Muscle of leg (tissue), 11 donors: ENCODE results near the gene FAM81A. TPM values are rescaled to one million over a fixed set of nuclear protein-coding genes. Genes with fewer than 3 reads are reported as not detected.
A peak's percentile ranks its signal among the peaks of the same experiment; 100 is the strongest.

Experiments used
- DNase-seq: peaks from one replicate; pipeline ENCODE4 v3.0.0; 2013
- H3K27ac ChIP-seq: one replicate; pipeline ENCODE4 v1.5.1; 2013; ENCODE audit warnings: mild to moderate bottlenecking, low read length, control low read depth
- H3K27me3 ChIP-seq: one replicate; pipeline ENCODE4 v1.6.1; 2013; ENCODE audit warnings: low read length; ENCODE audit not compliant: control insufficient read depth, insufficient read depth
- H3K36me3 ChIP-seq: one replicate; pipeline ENCODE4 v1.6.1; 2013; ENCODE audit warnings: low read length; ENCODE audit not compliant: control insufficient read depth, insufficient read depth
- H3K4me1 ChIP-seq: one replicate; pipeline ENCODE4 v1.6.1; 2013; ENCODE audit warnings: low read length; ENCODE audit not compliant: control insufficient read depth, insufficient read depth
- H3K4me3 ChIP-seq: one replicate; pipeline ENCODE4 v1.5.1; 2013; ENCODE audit warnings: low read length, control low read depth
- H3K9me3 ChIP-seq: replicated peaks from 2 replicates; pipeline ENCODE4 v1.6.1; 2013; ENCODE audit warnings: low read depth, low read length; ENCODE audit not compliant: control insufficient read depth
- WGBS: methylation state at CpG from one replicate; pipeline ENCODE4 v1.1.5; 2013; ENCODE audit warnings: missing lambda C conversion rate; ENCODE audit not compliant: insufficient coverage; 5-methylcytosine and 5-hydroxymethylcytosine counted together
- polyA plus RNA-seq, 8 donors: library from polyadenylated mRNA; unstranded; fragments of 120-200 nt; gene quantifications; one replicate each; pipeline versions ENCODE4 v1.2.1 to v1.2.3, GENCODE V29; 2013; ENCODE audit warnings: inconsistent platforms in 1 of 8, low replicate concordance in 1 of 8; ENCODE audit not compliant: insufficient read length in 8 of 8, insufficient read depth in 1 of 8
- total RNA-seq: library from RNA; stranded (reverse); fragments of 120-200 nt; gene quantifications from one replicate; pipeline ENCODE4 v1.2.4, GENCODE V29; 2013

The FAM81A gene
- total and polyA plus RNA-seq, 9 donors: 0.35 to 1.6 (median 1.1) TPM

DNA sequence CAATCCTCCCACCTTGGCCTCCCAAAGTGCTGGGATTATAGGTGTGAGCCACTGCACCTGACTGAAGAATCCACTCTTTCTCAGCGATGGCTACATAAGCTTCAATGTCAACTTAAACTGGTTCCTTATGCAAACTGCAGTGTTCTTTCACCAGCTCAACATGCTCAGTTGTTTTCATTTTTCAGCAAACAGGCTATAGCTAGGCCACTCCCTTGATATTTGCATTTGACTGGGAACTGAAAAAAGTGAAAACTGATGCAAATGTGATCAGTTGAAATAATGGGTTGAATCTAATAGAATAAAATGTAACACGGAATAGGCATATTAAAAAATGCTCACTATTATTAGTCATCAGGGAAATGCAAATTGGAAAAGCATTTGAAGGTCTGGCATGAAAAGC is 99.4 kb downstream of the FAM81A start:
- Histone ChIP-seq H3K9me3 (no peaks in the 10 kb centered on the region), H3K27ac (no peak overlapping the region), H3K4me1 (no peaks in the 10 kb centered on the region), H3K27me3 (peaks cover 2% of the 10 kb centered on the region), H3K36me3 (no peaks in the 10 kb centered on the region), H3K4me3 (no peak overlapping the region)
- WGBS: 78% methylated on average over 1 of the region's 2 CpGs
- no peak for DNase-seq

DNA sequence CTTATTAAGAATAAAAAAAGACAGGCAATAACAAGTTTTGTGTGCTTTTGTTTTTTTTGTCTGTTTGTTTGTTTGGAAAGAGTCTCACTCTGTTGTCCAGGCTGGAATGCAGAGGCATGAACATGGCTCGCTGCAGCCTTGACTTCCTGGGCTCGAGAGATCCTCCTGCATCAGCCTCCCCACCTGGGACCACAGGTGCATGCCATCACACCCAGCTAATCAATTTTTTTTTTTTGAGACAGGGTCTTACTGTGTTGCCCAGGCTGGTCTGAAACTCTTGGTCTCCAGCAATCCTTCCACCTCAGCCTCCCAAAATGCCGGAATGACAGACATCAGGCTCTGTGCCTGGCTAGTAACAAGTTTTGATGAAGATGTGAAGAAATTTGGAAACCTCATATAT is 100.5 kb downstream of the FAM81A start:
- no peaks in the 10 kb centered on the region for H3K4me1 ChIP-seq
- H3K9me3 ChIP-seq: no peaks in the 10 kb centered on the region
- no peak overlapping the region for H3K4me3 ChIP-seq
- 100% methylated on average over 1 of the region's 3 CpGs for WGBS
- H3K36me3 ChIP-seq: no peaks in the 10 kb centered on the region
- no peak overlapping the region for H3K27ac ChIP-seq
- no peak for DNase-seq
- H3K27me3 ChIP-seq: peaks cover 2% of the 10 kb centered on the region

DNA sequence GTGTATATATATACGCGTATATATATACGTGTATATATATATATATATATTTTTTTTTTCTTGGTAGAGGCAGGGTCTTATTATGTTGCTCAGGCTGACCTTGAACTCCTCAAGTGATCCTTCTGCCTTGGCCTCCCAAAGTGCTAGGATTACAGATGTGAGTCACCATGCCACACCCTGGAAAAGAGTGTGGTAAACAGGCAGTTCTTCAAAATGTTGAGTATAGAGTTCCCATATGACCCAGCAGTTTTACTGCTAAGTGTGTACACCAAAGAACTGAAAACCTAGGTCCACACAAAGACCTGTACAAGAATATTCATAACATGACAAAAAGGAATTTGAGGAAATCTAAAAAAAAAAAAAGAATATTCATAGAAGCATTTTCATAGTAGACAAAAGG is 101.8 kb downstream of the FAM81A start:
- DNase-seq: no peak
- H3K4me1 ChIP-seq: no peaks in the 10 kb centered on the region
- WGBS: no CpG with 5 or more reads among the region's 3 CpGs
- H3K27ac ChIP-seq: no peak overlapping the region
- no peaks in the 10 kb centered on the region for H3K36me3 ChIP-seq
- H3K27me3 ChIP-seq: peaks cover 2% of the 10 kb centered on the region
- H3K9me3 ChIP-seq: no peaks in the 10 kb centered on the region
- no peak overlapping the region for H3K4me3 ChIP-seq

DNA sequence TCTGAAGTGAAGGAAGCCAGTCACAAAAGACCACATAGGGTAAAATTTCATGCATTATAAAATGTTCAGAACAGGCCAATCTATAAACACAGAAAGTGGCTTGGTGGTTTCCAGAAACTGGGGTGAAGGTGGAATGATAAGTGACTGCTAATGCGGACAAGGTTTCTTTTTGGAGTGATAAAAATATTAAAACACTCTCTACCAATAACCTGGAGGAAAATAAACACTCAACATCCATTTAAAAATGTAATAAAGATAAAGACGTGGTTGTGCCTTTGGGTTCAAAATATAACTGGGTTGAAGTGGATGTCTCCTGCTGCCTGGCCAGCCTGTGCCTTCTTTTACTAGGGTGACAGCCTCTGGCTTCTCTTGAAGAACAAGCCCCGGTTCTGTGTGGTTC is 102.7 kb downstream of the FAM81A start:
- H3K36me3 ChIP-seq: no peaks in the 10 kb centered on the region
- H3K4me3 ChIP-seq: no peak overlapping the region
- H3K4me1 ChIP-seq: no peaks in the 10 kb centered on the region
- H3K27ac ChIP-seq: no peak overlapping the region
- no peak for DNase-seq
- no peaks in the 10 kb centered on the region for H3K9me3 ChIP-seq
- WGBS: no CpG with 5 or more reads among the region's 3 CpGs
- peaks cover 2% of the 10 kb centered on the region for H3K27me3 ChIP-seq

DNA sequence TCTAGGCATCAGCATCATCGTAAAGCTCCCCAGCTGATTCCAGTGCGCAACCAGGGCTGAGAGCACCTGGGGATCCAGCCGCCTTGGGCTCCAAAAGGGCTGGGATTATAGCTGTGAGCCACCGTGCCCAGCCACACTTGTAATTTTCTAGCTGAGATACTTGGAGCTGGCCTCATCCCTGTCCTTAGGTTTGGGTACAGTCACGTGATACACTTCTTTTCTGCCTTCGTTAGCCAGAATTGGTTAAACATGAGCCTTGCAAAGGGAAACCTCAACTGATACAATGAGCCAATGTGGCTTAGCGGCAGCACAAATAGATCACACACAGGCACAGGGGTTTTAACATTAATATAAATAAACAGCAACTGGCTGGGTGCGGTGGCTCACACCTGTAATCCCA is 103.8 kb downstream of the FAM81A start:
- no peak overlapping the region for H3K27ac ChIP-seq
- H3K4me1 ChIP-seq: no peaks in the 10 kb centered on the region
- no peak overlapping the region for H3K4me3 ChIP-seq
- WGBS: 70% methylated on average over 5 of the region's 8 CpGs
- H3K36me3 ChIP-seq: no peaks in the 10 kb centered on the region
- H3K27me3 ChIP-seq: no peaks in the 10 kb centered on the region
- H3K9me3 ChIP-seq: no peaks in the 10 kb centered on the region
- no peak for DNase-seq

DNA sequence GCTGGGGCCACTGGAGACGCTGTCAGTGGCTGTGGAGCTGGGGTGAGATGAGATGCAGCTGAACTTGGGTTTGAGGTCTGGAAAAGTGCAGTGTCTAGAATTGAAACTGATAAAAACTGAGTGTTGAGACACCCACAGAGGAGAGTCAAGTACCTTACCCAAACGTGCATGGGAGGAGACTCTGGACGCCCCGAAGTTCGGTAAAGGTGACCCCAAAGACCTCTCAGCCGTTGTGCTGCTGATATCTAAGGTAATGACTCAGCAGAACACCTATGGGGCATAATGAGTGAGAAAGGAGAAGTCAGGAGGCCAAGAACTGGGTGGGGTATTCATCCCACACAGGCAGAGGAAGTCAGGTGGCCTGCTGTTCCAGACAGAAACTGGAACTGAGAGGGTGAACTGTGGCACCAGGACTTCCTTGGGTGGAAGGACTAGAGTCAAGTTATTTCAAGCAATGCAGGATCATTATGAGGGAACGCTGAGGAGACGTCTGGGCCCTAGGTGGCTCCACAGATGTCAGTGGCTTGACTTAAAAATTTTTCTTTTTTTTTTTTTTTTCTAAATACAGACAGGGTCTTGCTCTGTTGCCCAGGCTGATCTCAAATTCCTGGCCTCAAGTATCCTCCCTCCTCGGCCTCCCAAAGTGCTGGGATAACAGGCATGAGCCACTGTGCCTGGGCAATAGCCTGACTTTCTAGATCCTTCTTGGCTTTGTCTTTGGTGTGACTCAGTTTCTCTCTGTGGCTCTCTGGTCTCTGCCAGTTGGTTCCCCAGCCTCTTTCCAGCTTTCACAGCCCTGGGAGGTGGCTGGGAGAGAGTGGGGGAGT is 105.9 kb downstream of the FAM81A start:
- no peak for DNase-seq
- H3K4me1 ChIP-seq: no peaks in the 10 kb centered on the region
- 67% methylated on average over 6 of the region's 9 CpGs for WGBS
- no peaks in the 10 kb centered on the region for H3K36me3 ChIP-seq
- no peak overlapping the region for H3K27ac ChIP-seq
- no peak overlapping the region for H3K4me3 ChIP-seq
- no peaks in the 10 kb centered on the region for H3K9me3 ChIP-seq
- no peaks in the 10 kb centered on the region for H3K27me3 ChIP-seq

DNA sequence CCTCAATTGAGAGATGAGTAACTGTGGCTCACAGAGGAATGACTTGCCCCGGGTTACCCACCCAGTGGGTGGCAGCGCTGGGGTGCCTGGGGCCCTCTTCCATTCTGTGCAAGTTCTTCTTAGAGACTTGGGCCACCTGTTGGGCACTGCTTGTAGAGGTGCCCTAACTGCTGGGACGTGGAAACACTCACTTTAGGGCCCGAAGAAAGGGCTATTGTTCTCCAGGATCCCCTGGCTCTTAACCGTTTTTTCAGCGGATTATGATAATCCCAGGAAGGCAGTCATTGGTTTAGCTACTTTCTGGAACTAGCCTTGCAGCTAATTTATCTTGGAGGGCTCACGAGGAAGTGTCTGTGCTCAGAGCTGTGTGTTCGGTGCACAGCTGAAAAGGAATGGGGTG is 107.6 kb downstream of the FAM81A start:
- Histone ChIP-seq H3K27ac (no peak overlapping the region), H3K36me3 (no peaks in the 10 kb centered on the region), H3K27me3 (no peaks in the 10 kb centered on the region), H3K9me3 (no peaks in the 10 kb centered on the region), H3K4me3 (no peak overlapping the region), H3K4me1 (no peaks in the 10 kb centered on the region)
- DNase-seq: no peak
- WGBS: 60% methylated on average over 8 of the region's 8 CpGs

DNA sequence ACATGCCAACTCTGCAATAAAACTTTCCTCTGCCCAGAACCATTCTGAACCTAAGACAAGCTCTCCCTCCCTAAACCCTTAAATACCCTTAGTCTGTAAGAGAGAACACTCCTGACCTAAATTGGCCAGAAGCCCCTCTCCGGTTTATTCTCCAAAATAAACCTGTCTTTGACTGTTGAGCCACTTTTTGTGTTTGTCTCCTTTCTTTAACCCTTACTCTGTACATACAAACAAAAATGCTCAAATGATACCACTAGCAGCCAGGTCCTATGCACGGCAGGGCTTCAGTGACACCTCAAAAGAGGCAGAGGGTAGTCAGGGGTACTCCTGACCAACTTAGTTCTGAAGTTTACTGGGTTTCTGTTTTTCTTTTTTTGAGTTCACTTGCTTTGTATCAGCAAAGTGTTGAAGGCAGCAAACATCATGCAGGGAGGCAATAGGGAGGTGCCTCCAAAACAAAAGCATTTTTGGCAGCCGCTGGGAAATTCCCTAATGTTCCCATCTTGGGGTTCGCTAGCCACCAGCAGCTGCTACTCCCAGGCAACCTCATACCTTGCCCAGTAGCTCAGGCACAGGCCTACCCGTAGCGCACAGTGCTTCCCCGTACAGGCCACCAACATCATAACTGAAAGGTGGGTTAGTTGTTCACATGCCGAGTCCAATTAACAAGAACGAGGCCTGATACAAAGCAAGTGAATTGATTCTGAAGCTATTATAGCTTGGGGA is 110.7 kb downstream of the FAM81A start:
- H3K9me3 ChIP-seq: no peaks in the 10 kb centered on the region
- 57% methylated on average over 7 of the region's 9 CpGs for WGBS
- no peak overlapping the region for H3K27ac ChIP-seq
- H3K27me3 ChIP-seq: no peaks in the 10 kb centered on the region
- H3K36me3 ChIP-seq: no peaks in the 10 kb centered on the region
- no peaks in the 10 kb centered on the region for H3K4me1 ChIP-seq
- DNase-seq: no peak
- H3K4me3 ChIP-seq: no peak overlapping the region

DNA sequence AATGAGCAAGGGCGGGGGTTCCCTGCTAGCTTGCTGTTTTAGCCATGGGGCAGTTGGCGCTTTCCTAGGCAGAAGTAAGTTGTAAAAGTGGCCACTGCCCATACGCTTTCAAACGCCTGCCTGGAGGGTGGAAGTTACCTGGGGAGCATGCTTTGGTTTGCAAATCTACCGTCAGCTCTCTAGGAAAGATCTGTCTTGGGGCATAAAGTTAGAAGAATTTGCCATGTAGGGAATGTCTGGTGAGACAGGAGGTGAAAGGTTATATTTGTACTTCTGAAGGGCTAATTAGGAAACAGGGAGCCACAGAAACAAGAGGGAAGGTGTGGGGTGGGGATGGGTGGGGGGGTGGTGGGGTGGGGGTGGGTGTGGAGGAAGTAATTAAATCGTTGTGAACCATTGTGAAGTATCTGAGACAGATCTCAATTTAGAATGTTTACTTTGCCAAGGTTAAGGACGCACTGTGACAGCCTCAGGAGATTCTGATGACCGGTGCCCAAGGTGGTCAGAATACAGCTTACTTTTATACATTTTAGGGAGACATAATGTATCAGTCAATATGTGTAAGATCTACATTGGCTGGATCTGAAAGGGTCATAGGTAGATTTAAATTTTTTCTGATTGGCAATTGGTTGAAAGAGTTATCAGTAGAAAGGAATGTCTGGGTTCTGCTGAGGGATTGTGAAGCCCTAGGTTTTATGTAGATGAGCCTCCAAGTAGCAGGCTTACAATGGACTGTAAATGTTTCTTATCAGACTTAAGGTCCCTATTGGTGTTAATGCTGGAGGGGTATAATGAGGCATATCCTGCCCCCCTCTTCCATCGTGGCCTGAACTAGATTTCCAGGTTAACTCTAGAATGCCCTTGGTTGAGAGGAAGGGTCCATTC is 111.6 kb downstream of the FAM81A start:
- WGBS: 61% methylated on average over 5 of the region's 9 CpGs

DNA sequence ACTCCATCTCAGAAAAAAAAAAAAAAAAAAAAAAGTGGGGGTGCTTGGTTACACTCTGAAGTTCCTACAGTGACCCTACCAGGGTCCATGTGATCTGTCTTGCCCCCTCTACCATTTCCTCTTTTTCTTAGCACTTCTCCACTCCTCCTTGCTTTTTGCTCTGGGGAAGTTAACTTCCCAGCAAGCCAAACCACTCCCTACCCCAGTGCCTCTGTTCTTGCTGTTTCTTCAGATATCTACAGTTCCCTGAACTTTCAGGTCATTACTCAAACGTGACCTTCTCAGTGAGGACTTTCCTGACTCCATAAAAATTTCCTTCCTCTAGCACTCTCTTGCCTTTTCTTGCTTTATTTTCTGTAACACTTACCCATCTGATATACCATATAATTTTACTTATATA is 112.5 kb downstream of the FAM81A start:
- no peaks in the 10 kb centered on the region for H3K36me3 ChIP-seq
- no peaks in the 10 kb centered on the region for H3K4me1 ChIP-seq
- WGBS: 40% methylated on average over 1 of the region's 1 CpG
- H3K27me3 ChIP-seq: no peaks in the 10 kb centered on the region
- no peak overlapping the region for H3K4me3 ChIP-seq
- no peaks in the 10 kb centered on the region for H3K9me3 ChIP-seq
- DNase-seq: peak; percentile 22
- no peak overlapping the region for H3K27ac ChIP-seq

More for the DNA sequence above, 111.6 kb downstream of the FAM81A start:
- Histone ChIP-seq H3K36me3 (no peaks in the 10 kb centered on the region), H3K9me3 (no peaks in the 10 kb centered on the region), H3K4me3 (no peak overlapping the region), H3K27me3 (no peaks in the 10 kb centered on the region), H3K4me1 (no peaks in the 10 kb centered on the region), H3K27ac (no peak overlapping the region)
- DNase-seq: no peak
